GM03348 (cell line): ENCODE data around the gene PTOV1.
"Not testable (repeated sequence)": the region's sequence is repeated elsewhere in the genome, so short reads cannot be mapped to it uniquely, and the experiment has no call there.

ENCODE experiments used
- DNase-seq: peaks from one replicate; pipeline ENCODE4 v3.0.0; 2012; ENCODE audit warnings: low spot score

The PTOV1 gene

DNA sequence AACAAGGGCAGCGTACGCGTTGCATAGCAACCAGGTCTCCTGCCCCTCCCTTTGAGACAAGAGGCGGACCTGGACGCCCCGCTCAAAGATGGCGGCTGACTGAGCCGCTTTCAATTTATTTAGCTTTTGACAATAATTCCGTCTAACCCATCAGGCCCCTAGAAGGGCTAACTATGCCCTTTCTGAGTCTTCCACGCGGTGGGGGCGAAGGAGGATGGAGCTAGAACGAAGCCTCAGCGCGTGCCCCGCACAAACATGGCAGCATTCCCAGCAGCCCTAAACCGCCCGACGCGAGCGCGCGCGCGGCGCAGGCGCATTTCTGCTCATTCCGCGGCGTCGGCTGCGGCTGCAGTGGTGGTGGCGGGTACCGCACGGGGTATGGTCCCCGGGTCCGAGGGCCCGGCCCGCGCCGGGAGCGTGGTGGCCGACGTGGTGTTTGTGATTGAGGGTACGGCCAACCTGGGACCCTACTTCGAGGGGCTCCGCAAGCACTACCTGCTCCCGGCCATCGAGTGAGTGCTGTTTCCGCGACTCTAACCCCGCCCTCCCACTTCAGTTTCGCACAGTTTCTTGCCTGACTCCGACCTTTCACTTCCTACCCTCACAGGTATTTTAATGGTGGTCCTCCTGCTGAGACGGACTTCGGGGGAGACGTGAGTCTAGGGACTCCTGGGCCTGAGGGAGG lies 32.9 kb upstream of the PTOV1 start, which contains the start of gene MED25:
Gene MED25 (plus strand): TSS at position 326 of the 685 bp plus-strand sequence. CDS start 53 bp downstream, at position 379.
- peak; percentile 95 for DNase-seq

DNA sequence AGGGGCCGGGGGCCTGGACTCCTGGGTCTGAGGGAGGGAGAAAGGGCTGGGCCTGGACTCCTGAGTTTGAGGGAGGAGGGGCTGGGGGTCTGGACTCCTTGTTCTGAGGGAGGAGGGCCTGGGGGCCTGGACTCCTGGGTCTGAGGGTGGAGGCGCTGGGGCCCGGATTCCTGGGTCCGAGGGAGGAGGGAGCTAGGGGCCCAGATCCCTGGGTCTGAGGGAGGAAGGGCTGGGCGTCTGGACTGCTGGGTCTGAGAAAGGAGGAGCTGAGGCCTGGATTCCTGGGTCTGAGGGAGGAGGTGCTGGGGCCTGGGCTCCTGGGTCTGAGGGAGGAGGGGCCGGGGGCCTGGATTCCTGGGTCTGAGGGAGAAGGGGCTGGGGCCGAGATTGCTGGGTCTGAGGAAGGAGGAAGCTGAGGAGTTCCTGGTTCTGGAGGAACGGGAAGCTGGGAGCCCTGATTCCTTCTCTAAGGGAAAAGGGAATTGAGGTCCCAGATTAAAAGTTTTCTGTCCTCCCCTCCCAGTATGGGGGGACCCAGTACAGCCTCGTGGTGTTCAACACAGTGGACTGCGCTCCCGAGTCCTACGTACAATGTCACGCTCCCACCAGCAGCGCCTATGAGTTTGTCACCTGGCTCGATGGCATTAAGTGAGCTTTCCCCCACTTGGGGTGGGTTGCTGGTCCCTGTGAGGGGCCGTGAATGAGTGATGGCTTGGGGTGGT lies 32.1 kb upstream of the PTOV1 start:
- no peak for DNase-seq

DNA sequence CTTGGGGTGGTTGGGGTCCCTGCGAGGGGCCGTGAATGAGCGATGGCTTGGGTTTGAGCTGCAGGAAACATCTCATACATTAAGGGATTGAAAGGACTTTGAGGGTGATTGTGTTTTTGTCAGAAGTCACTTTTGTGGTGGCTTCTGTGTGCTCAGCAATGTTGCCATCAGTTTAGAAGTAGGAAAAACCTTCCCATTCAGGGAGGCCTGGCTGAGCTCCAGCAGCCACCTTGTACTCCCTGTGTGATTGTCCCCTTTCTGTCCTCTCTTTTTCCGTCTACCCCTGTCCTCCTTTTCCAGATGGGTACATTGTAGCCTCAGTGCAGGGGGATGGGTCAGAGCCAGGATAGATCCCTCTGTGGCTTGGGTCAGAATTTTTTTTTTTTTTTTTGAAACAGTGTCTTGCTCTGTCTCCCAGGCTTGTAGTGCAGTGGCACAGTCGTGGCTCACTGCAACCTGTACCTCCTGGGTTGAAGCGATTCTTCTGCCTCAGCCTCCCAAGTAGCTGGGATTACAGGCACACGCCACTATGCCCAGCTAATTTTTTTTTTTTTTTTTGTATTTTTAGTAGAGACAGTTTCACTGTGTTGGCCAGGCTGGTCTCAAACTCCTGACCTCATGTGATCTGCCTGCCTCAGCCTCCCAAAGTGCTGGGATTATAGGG lies 31.4 kb upstream of the PTOV1 start:
- not testable (repeated sequence) for DNase-seq

DNA sequence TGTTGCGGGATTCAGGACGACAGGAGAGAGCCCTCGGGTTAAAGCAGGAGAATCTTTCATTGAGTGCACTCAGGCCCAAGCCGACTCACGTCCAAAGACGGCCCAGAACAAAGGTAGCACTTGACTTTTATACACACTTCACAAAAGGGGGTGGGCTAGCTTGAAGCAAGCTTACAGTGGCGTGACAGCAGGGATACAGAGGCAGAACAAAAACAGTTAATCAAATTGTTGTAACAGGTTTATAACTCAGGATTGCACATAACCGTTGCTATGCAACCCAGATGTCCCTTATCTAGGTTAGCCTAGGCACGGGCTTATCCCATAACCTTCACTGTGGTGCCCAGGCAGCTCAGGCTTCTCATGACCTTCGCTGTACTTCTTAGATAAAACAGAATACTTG lies 30.8 kb upstream of the PTOV1 start:
- DNase-seq: no peak

DNA sequence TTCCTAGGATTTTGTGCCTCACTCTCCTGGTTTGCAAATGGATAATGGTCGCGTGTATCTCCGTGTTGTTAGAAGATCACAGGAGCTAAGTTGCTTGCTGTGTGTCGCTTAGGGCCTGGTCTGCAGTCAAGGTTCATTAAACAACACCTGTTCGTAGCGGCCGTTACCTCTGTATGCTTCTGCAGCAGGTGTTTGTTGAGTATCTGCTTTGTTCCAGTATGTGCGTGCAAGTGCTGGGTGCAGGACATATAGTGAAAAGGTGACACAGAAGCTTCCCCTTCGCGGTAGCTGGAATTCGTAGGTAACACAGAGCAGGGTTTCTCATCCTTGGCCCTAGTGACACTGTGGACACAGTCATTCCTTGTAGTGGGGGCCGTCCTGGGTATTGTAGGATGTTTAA lies 27.5 kb upstream of the PTOV1 start:
- DNase-seq: no peak

DNA sequence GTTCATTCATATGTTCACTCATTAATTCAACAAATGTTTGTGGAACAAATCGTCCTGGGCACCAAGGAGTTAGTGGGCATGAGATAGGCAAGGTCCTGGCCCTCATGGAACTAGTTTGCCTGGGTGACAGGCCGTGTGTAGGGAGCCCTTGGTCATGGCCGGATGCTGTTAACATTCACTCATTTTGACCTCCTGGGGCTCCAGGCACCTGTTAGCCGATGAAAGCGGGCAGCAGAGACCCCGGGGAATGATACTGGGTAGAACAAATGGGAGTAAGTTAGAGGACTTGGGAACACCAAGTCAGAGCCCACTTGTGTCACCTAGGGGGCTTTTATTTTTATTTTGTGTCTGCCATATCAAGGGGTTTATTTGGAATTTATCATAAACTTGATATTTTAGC lies 26.3 kb upstream of the PTOV1 start:
- no peak for DNase-seq

DNA sequence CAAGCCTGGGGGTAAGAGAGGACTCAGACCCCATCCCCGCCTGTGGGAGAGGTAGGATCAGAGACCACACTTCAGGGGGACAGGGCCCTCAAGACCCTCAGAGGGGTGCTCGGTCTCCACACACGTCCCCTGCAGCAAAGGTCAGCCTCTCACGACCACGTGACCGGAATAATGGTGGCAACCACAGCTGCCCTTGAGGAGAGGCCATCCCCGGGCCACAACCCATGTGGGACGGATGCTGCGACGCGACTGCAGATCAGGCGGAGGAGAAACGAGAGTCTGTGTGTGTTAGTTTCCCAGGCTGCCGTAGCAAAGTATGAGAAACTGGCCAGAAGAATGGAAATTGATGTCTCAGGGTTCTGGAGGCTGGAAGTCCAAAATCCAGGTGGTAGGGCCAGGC lies 23.9 kb upstream of the PTOV1 start:
- no peak for DNase-seq

DNA sequence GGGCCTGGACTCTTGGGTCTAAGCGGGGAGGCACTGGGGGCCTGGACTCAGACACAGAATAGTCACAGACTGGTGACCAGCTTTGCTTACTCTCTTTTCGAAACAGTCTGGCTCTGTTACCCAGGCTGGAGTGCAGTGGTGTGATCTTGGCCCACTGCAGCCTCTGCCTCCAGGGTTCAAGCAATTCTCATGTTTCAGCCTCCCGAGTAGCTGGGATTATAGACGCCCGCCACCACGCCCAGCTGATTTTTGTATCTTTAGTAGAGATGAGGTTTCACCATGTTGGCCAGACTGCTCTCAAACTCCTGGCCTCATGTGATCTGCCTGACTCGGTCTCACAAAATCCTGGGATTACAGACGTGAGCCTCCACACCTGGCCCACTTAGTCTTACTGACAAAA lies 21.8 kb upstream of the PTOV1 start:
- no peak for DNase-seq

DNA sequence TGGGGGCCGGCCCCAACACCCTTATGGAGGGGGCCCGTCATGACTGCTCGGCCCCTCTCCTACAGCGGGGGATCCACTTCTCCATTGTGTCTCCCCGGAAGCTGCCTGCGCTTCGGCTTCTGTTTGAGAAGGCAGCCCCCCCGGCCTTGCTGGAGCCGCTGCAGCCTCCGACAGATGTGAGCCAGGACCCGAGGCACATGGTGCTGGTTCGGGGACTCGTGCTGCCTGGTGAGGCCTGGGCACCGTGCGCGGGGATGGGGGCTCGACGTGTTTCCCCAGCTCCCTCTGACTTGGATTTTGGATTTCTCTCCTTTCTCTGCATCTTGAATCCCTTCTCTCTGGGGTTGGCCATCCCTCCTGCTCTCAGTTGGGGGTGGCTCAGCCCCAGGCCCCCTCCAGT lies 21.2 kb upstream of the PTOV1 start:
- DNase-seq: no peak

DNA sequence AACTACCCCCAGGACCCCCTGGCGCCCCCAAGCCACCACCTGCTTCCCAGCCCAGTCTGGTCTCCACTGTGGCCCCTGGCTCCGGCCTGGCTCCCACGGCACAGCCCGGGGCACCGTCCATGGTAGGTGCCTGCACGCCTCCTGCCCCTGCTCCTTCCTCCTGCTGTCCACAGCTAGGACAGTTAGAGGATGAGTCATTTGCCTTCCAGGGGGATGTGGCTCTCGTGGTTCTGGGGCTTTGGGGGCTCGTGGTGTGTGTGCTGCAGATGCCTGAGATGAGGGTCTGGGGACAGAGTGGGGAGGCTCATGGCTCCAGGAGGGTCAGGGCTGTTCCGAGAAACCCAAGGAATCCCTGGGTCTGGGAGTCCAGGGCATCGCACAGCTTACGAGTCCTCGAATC lies 20.2 kb upstream of the PTOV1 start:
- DNase-seq: no peak

DNA sequence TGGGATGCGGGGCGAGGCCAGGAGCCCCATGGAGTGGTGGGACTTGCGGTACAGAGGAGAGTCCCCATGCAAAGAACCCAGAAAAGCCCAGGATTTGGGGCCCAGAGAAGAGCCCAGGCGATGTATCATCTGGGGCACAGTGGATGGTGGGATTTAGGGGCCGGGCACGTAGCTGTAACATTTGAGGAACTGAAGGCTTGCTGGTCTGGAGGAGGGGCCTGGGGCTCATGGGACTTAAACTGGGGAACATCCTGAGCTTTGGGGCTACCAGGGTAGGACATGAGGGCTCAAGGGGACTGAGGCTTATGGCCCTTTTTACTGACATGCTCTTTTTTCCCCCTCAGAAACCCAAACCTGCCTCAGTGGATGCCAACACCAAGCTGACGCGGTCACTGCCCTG lies 19.4 kb upstream of the PTOV1 start:
- DNase-seq: no peak

DNA sequence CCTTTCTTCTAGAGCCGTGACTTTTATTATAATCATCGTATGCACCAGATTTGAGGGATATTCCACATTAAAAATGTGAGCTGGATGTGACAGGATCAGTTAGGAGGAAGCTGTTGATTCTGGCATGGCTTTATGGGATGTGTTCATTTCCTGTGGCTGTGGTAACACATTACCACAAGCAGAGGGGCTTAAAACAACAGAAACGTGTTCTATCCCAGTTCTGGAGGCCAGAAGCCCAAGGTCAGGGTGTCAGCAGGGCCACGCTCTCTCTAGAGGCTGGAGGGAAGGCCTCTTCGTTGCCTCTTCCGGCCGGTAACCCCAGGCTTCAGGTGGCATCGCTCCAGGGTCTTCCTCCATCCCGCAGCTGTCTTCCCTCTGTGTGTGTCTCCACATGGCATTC lies 18.4 kb upstream of the PTOV1 start:
- no peak for DNase-seq

DNA sequence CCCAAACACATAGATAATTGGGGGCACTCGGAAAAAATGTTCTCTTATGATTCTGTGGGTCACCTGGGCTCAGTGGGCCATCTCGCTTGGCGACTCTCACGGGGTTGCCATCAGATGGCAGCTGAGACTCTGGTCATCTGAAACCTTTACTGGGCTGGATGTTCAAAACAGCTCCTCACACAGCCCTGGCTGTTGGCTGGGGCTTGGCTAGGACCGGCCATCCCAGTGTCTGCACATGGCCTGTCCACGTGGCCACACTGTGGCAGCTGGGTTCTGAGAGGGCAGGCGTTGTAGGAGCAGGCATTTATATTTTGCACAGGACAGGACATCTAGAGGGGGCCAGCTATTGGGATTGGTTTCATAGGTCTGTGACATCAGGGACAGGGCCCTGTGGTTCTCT lies 17.4 kb upstream of the PTOV1 start:
- DNase-seq: no peak

DNA sequence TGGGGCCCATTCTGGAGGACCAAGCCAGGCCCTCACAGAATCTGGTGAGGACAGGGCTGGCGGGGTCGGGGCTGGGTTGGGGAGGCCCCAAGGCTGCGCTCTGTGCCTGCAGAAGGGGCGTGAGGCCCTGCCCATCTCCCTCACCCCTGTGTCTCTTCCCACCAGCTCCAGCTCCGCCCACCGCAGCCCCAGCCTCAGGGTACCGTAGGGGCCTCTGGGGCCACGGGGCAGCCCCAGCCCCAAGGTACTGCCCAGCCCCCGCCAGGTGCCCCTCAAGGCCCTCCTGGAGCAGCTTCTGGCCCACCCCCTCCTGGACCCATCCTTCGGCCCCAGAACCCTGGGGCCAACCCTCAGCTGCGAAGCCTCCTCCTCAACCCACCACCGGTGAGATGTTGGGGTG lies 15.4 kb upstream of the PTOV1 start:
- DNase-seq: no peak

DNA sequence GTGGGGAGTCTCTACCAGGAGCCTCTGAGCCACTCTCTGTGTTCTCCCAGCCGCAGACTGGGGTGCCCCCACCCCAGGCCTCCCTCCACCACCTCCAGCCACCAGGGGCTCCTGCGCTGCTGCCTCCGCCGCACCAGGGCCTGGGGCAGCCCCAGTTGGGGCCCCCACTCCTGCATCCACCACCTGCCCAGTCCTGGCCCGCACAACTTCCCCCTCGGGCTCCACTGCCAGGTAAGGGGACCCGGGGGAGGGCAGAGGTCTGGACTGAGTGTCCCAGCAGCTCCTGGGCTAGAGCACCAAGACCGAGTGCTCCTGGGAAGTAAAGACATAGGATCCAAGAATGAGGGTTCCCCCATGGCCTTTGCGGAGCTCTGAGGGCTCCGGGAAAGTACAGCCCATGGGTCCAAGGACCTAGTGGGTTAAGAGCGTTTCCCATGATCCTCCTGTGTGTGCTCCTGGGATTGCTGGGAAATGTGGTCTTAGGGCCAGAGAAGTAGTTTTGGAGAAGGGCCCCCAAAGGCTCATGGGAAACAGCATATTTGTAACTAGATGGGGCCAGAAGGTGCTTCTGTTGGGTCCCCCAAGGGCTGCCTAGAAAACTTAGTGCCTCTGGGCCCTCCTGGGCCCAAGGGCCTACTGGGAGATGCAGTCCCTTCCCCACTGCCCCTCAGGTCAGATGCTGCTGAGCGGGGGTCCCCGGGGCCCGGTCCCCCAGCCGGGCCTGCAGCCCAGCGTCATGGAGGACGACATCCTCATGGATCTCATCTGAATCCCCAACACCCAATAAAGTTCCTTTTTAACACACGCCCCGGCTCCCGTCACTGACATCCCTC lies 14.6 kb upstream of the PTOV1 start:
- DNase-seq: no peak

DNA sequence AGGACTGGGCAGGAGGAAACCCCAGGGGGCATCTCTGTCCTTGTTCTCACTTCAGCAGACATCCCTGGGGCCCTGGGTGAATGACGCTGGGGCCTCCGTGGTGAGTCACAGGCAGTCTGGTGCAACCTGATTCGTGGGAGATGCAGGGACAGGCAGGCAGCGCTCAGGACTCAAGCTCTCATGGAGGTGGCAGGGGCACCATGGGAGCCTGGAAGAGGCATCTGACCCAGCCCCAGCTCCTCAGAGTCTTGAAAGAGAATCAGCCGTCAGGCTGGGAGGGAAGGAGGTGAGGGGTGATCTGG lies 14.0 kb upstream of the PTOV1 start:
- no peak for DNase-seq

DNA sequence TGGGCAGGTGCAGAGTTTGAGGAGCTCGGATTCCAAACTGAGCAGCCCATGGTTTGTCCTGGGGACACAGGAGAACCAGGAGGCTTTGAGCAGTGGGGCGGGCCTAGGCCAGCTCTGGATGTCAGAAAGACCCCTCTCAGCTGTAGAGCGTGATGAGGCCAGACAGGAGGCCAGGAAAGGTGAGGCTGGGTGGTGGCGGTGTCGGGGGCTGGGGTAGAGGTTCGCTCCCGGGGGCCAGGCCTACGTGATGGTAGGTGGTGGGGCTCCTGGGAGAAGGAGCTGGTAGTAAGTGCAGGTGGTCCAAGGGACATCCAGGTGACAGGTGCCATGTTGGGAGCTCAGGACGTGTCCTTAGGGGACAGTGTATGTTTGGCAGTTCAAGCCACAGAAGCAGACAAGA lies 13.5 kb upstream of the PTOV1 start:
- no peak for DNase-seq

DNA sequence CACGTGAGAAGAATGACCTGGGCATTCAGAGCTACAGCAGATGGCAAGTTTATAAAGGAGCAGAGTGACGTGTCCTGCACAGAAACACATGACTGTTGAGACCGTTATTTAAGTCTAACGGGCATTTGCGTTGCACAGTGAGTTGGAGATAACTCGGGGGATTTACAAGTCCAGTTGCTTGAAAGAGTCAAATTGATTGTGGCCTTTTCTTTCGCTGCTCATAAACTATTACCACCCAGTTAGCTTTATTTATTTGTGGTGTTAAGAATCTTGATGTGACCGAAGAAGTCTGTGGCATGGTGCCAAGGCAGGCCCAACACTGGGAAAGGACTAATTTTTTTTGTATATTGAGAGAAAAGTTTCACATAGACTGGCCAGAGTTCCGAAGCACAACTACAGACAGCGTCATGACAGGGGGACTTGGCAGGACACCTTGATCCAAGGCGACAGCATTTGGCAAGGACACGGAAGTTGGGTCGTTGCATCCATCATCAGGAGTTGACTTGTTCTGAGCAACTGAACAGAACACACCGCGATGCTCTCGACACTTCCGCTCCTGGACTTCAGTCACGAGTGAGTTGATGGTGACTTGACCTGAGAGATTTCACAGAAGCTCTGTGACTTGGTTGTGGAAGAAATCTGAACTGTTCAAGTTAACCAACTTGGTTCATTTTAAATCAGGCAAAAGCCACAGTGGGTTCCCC lies 11.9 kb upstream of the PTOV1 start:
- no peak for DNase-seq

DNA sequence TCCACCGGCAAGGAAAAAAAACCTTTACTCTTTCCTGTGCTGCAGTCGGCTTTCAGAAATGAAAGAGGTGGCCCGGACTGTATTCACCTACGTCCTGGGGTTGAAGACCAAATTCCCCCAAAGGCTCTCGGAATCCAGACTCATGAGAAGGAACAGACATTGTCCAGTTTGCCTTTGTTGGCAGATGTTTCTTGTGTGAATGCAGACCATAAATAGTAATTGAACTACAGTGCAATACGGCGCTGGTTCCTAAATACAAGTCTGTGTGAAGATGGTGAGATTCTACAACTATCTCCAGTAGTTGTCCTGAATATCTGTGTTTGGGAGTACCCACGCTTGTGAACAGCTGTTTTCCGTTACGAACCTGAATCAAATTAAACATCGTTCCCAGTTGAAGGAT lies 11.2 kb upstream of the PTOV1 start:
- DNase-seq: no peak

DNA sequence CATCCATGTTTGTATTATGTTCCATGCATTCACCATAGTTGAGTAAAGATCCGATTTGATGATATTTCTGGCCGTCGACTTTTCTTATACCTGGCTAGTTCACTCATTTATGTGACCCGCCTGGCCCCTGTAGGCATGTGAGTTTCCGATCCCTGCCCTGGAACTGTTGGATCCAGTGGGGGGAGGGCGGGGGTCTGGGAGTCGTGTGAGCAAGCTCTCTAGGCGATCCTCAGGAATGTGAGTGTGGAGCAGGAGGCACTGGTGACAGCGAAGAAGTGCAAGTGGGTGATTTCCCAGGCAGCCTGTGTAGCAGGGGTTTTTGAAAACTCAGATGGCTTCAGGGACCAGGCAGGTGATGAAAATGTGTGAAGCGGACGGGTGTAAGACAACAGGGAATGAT lies 10.6 kb upstream of the PTOV1 start:
- no peak for DNase-seq

DNA sequence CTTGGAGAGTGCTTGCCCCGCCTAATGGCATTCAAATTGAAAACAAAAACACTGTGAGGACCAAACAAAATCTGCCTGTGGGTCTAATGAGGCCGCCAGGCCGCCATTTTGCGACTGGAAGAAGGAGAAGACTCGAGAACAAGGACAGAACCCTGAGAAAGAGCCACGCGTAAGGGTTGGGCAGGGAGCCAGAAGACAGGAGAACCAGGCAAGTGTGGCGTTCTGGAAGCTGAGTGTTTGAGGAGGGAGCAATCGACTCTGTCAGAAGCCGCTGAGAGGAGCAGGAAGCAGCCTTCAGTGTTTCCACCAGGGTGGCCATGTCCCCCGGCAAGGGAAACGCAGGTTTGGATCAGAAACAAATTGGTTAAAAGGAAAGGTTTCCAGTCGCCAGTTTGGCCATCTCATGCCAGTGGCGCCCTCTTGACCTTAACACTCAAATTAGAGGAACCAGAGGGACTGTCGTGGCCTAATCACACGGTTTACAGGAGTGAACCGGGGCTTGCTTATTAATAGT lies 10.2 kb upstream of the PTOV1 start:
- DNase-seq: no peak

DNA sequence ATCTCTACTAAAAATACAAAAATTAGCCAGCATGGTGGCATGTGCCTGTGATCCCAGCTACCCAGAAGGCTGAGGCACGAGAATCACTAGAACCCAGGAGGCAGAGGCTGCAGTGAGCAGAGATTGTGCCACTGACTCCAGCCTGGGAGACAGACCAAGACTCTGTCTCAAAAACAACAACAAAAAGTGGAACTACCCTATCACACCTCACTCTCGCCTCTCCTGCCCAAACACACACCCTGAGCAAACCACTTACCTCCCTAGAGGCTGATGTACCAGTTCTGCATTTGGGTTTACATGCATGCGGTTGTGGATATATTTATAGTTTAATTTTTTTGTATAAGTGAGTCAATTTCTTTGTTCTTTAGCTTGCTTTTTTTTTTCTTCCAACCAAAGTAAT lies 7.7 kb upstream of the PTOV1 start:
- no peak for DNase-seq
